GDM1 (cell line): Measurements from ENCODE around the gene MAB21L1.

Source experiments
- DNase-seq: peaks from one replicate; lab custom pipeline; 2025; lab: John Stamatoyannopoulos, UW

The MAB21L1 gene

DNA sequence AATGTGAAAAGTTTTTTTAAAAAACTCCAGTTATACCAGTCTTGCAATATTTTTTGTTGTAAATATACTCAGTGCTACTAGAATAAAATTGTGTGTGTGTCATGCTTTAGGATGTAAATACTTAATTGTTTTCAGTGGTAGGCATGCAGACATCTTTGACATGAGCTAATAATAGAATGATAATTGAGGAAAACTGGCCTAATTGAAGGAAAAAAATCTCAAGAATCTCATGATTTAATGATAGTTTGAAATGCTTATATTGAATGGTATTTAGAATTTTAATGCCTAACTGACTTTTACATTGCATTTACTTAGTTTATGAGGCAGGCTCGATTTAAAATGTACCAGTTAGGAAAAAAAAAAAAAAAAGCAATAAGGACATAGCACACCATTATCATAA lies 3.2 kb upstream of the MAB21L1 start:
- DNase-seq = no peak

- no peak for DNase-seq
These were observed 2.6 kb upstream of the MAB21L1 start for GRCh38 chr13:35479038-35479492.

GRCh38 chr13:35478271-35479037 lies 2.0 kb upstream of the MAB21L1 start:
- no peak for DNase-seq

- DNase-seq = no peak
These were observed 977 bp upstream of the MAB21L1 start for GRCh38 chr13:35477386-35477946.

GRCh38 chr13:35475212-35475959 lies 1.1 kb downstream of the MAB21L1 start:
- no peak for DNase-seq

DNA sequence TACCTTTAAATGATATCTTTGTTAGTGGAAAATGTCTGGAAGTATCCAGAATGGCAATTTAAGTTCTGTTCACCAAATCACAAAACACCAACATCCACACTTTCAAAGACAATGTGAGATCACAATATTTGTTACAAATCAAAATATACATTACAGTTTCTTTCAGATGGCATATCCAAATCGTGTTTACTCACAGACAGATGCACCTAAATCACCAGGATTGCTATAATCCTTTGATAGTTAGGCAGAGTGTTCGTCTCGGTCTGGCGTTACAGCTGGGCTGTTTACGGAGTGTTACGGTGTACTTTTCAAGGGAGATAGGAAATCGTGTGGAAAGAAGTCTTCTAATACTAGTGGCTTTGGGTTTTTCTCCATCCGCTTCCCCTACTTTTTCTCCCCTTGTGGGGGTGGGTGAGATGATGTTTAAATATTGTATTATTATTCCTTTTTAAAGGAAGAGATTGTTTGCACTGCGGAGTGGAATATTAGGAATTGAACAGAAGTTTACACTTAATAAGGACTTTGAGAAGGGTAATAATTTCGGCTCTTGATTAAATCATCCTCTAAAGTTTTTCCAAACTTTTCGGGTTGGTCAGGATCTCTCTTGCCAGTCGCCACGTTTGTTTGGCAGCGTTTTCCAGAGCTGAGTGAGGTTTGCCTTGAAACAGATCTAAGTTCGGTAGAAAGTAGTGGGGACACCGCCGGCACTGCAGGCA lies 1.8 kb downstream of the MAB21L1 start:
- no peak for DNase-seq

- no peak for DNase-seq
These were observed 2.7 kb downstream of the MAB21L1 start for GRCh38 chr13:35473802-35474201.

GRCh38 chr13:35473206-35473775 lies 3.2 kb downstream of the MAB21L1 start:
- DNase-seq = no peak

- no peak for DNase-seq
These were observed 4.1 kb downstream of the MAB21L1 start for GRCh38 chr13:35472323-35472881.

GRCh38 chr13:35471706-35472322 lies 4.7 kb downstream of the MAB21L1 start:
- no peak for DNase-seq

- no peak for DNase-seq
These were observed 5.5 kb downstream of the MAB21L1 start for GRCh38 chr13:35470671-35471661.

- no peak for DNase-seq
These were observed 6.5 kb downstream of the MAB21L1 start for GRCh38 chr13:35469806-35470525.

- DNase-seq = no peak
These were observed 8.3 kb downstream of the MAB21L1 start for GRCh38 chr13:35468195-35468594.

- no peak for DNase-seq
These were observed 11.1 kb downstream of the MAB21L1 start for GRCh38 chr13:35465371-35465770.

DNA sequence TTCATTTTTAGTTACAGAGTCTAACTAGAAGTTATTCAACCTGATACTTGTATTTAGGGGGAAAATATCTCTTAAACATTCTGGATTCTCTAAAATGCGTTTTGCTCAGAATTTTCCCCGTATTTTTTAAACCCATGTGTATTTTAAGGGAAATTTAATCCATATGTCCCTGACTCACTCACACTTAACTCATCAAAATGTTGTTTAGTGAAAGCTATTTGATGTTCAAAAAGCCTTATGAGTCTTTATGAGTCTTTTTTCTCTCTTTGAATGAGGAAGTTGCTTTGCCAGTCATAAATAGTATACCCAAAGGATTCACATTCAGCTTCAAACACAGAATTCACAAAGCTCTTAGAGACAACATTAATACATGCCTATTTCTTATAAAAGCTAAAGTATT lies 16.4 kb downstream of the MAB21L1 start:
- DNase-seq = no peak

DNA sequence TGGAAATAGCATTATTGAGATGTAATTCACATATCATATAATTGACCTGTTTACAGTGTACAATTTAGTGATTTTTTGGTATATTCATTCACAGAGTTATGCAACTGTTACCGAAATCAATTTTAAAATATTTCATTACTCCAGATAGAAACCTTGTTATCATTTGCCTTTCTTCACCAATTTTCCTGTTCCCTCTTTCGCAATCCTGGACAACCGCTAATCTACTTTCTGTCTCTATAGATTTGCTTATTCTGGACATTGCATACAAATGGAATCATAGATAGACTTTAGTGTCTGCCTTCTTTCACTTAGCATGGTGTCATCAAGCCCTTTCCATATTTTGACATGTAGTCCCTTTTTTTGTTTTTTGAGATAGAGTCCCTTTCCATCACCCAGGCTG lies 19.2 kb downstream of the MAB21L1 start:
- no peak for DNase-seq

DNA sequence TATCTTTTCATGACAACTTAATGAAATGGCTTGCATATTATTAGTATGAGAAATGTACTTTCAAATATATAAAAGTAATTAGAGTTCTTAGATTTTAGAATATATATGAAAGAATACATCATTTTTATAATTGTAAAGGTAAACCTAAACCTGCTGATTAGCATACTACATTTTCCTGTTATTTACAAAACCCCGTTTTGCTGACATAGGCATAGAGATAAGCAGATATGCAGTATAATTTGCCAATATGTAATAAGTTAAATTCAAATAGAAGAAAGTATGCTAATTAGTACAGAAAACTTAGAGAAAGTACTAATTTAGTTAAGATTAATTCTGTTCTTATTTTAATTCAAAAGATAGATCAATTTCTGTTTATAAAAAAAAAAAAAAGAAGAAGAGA lies 21.5 kb downstream of the MAB21L1 start:
- no peak for DNase-seq

GRCh38 chr13:35449821-35450220 lies 26.7 kb downstream of the MAB21L1 start:
- no peak for DNase-seq

- no peak for DNase-seq
These were observed 28.0 kb downstream of the MAB21L1 start for GRCh38 chr13:35448465-35448864.
